PC-9 (cell line): ENCODE results near the gene L3MBTL1. TPM values are rescaled to one million over a fixed set of nuclear protein-coding genes. Genes with fewer than 3 reads are reported as not detected.

Experiments
- BruUV-seq: library from RNA; stranded (reverse); fragments of 400-500 nt; replicated peaks from 2 replicates; lab custom pipeline; 2021; lab: Mats Ljungman, UMichigan
- CTCF ChIA-PET: fragments of 300-600 bp; sonication (Branson Sonifier 250); formaldehyde crosslinking; loops from one replicate; lab custom pipeline; 2022; ENCODE audit warnings: antibody characterized with exemption; lab: Charles Lee
- POLR2A ChIA-PET: fragments of 300-600 bp; sonication (Branson Sonifier 250); formaldehyde crosslinking; loops from one replicate; lab custom pipeline; 2022; ENCODE audit warnings: antibody characterized with exemption; ENCODE audit not compliant: unreplicated experiment; lab: Charles Lee
- DNase-seq, 2 experiments: peaks; one replicate each; pipeline versions ENCODE4 v3.0.0 to v3.0.0-alpha.2; 2015 to 2022; ENCODE audit warnings: mixed read lengths in 1 of 2
- H2AFZ ChIP-seq: fragments of 200-600 bp; sonication (generic); 2 replicates; pipeline ENCODE4 v1.8.1; 2017; ENCODE audit warnings: antibody characterized with exemption
- H3F3A ChIP-seq: fragments of 200-600 bp; sonication (generic); 2 replicates; pipeline ENCODE4 v1.8.1; 2017; ENCODE audit warnings: antibody characterized with exemption, mild to moderate bottlenecking, low read depth; ENCODE audit not compliant: insufficient read depth
- H3K27ac ChIP-seq: fragments of 200-600 bp; sonication (generic); 2 replicates; pipeline ENCODE4 v1.6.1; 2016; ENCODE audit warnings: mixed run types
- H3K27me3 ChIP-seq: fragments of 200-600 bp; sonication (generic); 2 replicates; pipeline ENCODE4 v1.6.1; 2016; ENCODE audit warnings: low read depth, mixed run types; ENCODE audit not compliant: insufficient read depth
- H3K36me3 ChIP-seq: fragments of 200-600 bp; sonication (generic); 2 replicates; pipeline ENCODE4 v1.6.1; 2016; ENCODE audit warnings: low read depth, mixed run types
- H3K4me1 ChIP-seq: fragments of 200-600 bp; sonication (generic); replicated peaks from 2 replicates; pipeline ENCODE4 v1.6.1; 2016; ENCODE audit warnings: mixed run types; ENCODE audit not compliant: insufficient read depth
- H3K4me2 ChIP-seq: fragments of 200-600 bp; sonication (generic); 2 replicates; pipeline ENCODE4 v1.6.1; 2017; ENCODE audit warnings: mixed run types
- H3K4me3 ChIP-seq: fragments of 200-600 bp; sonication (generic); 2 replicates; pipeline ENCODE4 v1.6.1; 2016; ENCODE audit warnings: mixed run types
- H3K79me2 ChIP-seq: fragments of 200-600 bp; sonication (generic); 2 replicates; pipeline ENCODE4 v1.6.1; 2017; ENCODE audit warnings: low read depth, mixed run types
- H3K9me2 ChIP-seq: fragments of 200-600 bp; sonication (generic); 2 replicates; pipeline ENCODE4 v1.8.1; 2017; ENCODE audit warnings: mild to moderate bottlenecking; ENCODE audit not compliant: insufficient read depth
- H3K9me3 ChIP-seq: fragments of 200-600 bp; sonication (generic); 2 replicates; pipeline ENCODE4 v1.8.1; 2016; ENCODE audit warnings: low read depth; ENCODE audit not compliant: insufficient read depth
- H4K20me1 ChIP-seq: fragments of 200-600 bp; sonication (generic); 2 replicates; pipeline ENCODE4 v1.8.1; 2017; ENCODE audit not compliant: insufficient read depth
- CTCF ChIP-seq: fragments of 200-600 bp; sonication (generic); conservative IDR thresholded peaks from 2 replicates; pipeline ENCODE4 v1.6.1; 2017; ENCODE audit warnings: mixed run types, antibody characterized with exemption, mild to moderate bottlenecking, moderate library complexity
- EZH2 ChIP-seq: fragments of 200-600 bp; sonication (generic); IDR thresholded peaks from 2 replicates; pipeline ENCODE4 v1.8.0; 2017; ENCODE audit warnings: antibody characterized with exemption, low read depth
- intact Hi-C: fragments of 100-400 bp; cut with micrococcal nuclease; formaldehyde crosslinking; loops from one replicate; pipeline ENCODE4 v1.10.0; 2022; ENCODE audit not compliant: unreplicated experiment
- total RNA-seq: library from RNA; stranded (reverse); gene quantifications from 2 replicates; pipeline ENCODE4 v1.2.3, GENCODE V29; 2021

Gene L3MBTL1
- total RNA-seq, 1 experiment from 2014 or later: 34.9 TPM

GRCh38 chr20:43459022-43459942 is 48.2 kb upstream of the L3MBTL1 start:
- peaks cover 51% of the 10 kb centered on the region for H3K36me3 ChIP-seq
- peaks cover 52% of the 10 kb centered on the region for H3K79me2 ChIP-seq

GRCh38 chr20:43460172-43460829 is 47.2 kb upstream of the L3MBTL1 start:
- peaks cover 52% of the 10 kb centered on the region for H3K79me2 ChIP-seq
- peaks cover 59% of the 10 kb centered on the region for H3K36me3 ChIP-seq
- no peaks in the 10 kb centered on the region for H3K9me2 ChIP-seq
- peaks cover 64% of the 10 kb centered on the region for H3F3A ChIP-seq
- peaks cover 64% of the 10 kb centered on the region for H4K20me1 ChIP-seq
- H3K4me1 ChIP-seq: peaks cover 14% of the 10 kb centered on the region
- ChIA-PET POLR2A (interaction anchor here (0.6 kb wide), 1 partner anchor 1428 kb away, joined by 23 read pairs; no protein-coding TSS in a partner anchor), CTCF (no interaction called here)
- H3K4me3 ChIP-seq: peak overlapping the region; percentile 100; the same call in 1 of the 2 replicates
- no peak overlapping the region for H2AFZ ChIP-seq
- H3K27me3 ChIP-seq: no peaks in the 10 kb centered on the region
- no peaks in the 10 kb centered on the region for H3K9me3 ChIP-seq
- H3K27ac ChIP-seq: no peak overlapping the region
- DNase-seq: no peak
- intact Hi-C loops: no loop called here
- BruUV-seq: no TSS peak
- TF ChIP-seq CTCF (no peak), EZH2 (no peak)
- H3K4me2 ChIP-seq: no peak overlapping the region

More at GRCh38 chr20:43459022-43459942, 48.2 kb upstream of the L3MBTL1 start:
- Histone ChIP-seq H2AFZ (no peak overlapping the region), H3K9me3 (no peaks in the 10 kb centered on the region), H3F3A (peaks cover 54% of the 10 kb centered on the region), H3K27ac (0 out of 2 replicates have a peak overlapping the region, but pooled peaks have one; percentile 3), H3K4me2 (peak overlapping the region; percentile 99), H3K9me2 (no peaks in the 10 kb centered on the region), H4K20me1 (peaks cover 53% of the 10 kb centered on the region), H3K27me3 (peaks cover 3% of the 10 kb centered on the region), H3K4me3 (peak overlapping the region; percentile 100), H3K4me1 (peaks cover 14% of the 10 kb centered on the region)
- TSS peak; percentile 40 for BruUV-seq
- no peak for TF ChIP-seq CTCF
- TF ChIP-seq EZH2: no peak
- intact Hi-C loops: loop anchor here (2.0 to 5.0 kb wide), 3 partner anchors 133 to 288 kb away; partner anchors contain the start of genes IFT52 and MYBL2
- DNase-seq: no peak
- ChIA-PET POLR2A (no interaction called here), CTCF (no interaction called here)

GRCh38 chr20:43460830-43461200 is 46.7 kb upstream of the L3MBTL1 start:
- no peaks in the 10 kb centered on the region for H3K9me3 ChIP-seq
- peaks cover 14% of the 10 kb centered on the region for H3K4me1 ChIP-seq
- H3K36me3 ChIP-seq: peaks cover 62% of the 10 kb centered on the region
- CTCF ChIA-PET: no interaction called here
- H3F3A ChIP-seq: peaks cover 69% of the 10 kb centered on the region
- H4K20me1 ChIP-seq: peaks cover 68% of the 10 kb centered on the region
- no peaks in the 10 kb centered on the region for H3K27me3 ChIP-seq
- no peak overlapping the region for H3K4me3 ChIP-seq
- no peaks in the 10 kb centered on the region for H3K9me2 ChIP-seq
- H2AFZ ChIP-seq: no peak overlapping the region
- no peak for TF ChIP-seq EZH2
- no peak for TF ChIP-seq CTCF
- intact Hi-C loops: no loop called here
- peaks cover 52% of the 10 kb centered on the region for H3K79me2 ChIP-seq
- no peak for DNase-seq
- H3K27ac ChIP-seq: no peak overlapping the region
- BruUV-seq: no TSS peak
- no peak overlapping the region for H3K4me2 ChIP-seq
- POLR2A ChIA-PET: interaction anchor here (0.6 to 0.7 kb wide), 2 partner anchors 15 to 1428 kb away, joined by 3 to 23 read pairs; no protein-coding TSS in a partner anchor
